Peyer's patch (tissue), 4 donors: Measurements from ENCODE around the gene MYNN.

Experiments used
- CTCF ChIP-seq, 6 experiments: fragments of 450-650 bp in 4 of 6; fragments of 200-600 bp in 2 of 6; sonication (generic) in 1 of 6; IDR thresholded peaks; one replicate each; pipeline ENCODE4 v1.5.1; 2017 to 2019; ENCODE audit warnings: antibody characterized with exemption in 6 of 6, mild to moderate bottlenecking in 3 of 6, moderate library complexity in 1 of 6
- POLR2A ChIP-seq, 2 donors: fragments of 450-650 bp; IDR thresholded peaks; one replicate each; pipeline ENCODE4 v1.5.1; 2017; ENCODE audit warnings: antibody characterized with exemption in 2 of 2, mild to moderate bottlenecking in 2 of 2, moderate library complexity in 2 of 2

- no peak for TF ChIP-seq CTCF (IDR thresholded peaks at IDR 0.05)
- no peak for TF ChIP-seq POLR2A (IDR thresholded peaks at IDR 0.05)
These were observed 7.5 kb downstream of the MYNN start for GRCh38 chr3:169780742-169781141.
